Endothelial cell of umbilical vein (primary cell): ENCODE data around the gene CLCA4. TPM values are rescaled to one million over a fixed set of nuclear protein-coding genes. Genes with fewer than 3 reads are reported as not detected.

Experiments used
- BruUV-seq: library from RNA; stranded (reverse); fragments of 400-500 nt; replicated peaks from 2 replicates; lab custom pipeline; 2021; lab: Mats Ljungman, UMichigan
- CTCF ChIA-PET: fragments of 300-600, 350-600 bp; sonication (Branson Sonifier 250); formaldehyde crosslinking; loops from one replicate; lab custom pipeline; 2021; ENCODE audit warnings: antibody characterized with exemption, inconsistent platforms; lab: Charles Lee
- POLR2A ChIA-PET: fragments of 300-600, 350-600 bp; sonication (Branson Sonifier 250); formaldehyde crosslinking; loops from one replicate; lab custom pipeline; 2021; ENCODE audit warnings: antibody characterized with exemption, inconsistent platforms; lab: Charles Lee
- DNase-seq: peaks from one replicate; pipeline ENCODE4 v3.0.0-alpha.2; 2011; ENCODE audit warnings: low read depth, low spot score
- FAIRE-seq: peaks from 2 replicates; lab custom pipeline; 2011; peaks lifted over from hg19 to GRCh38; lab: Jason Lieb, UNC
- H2AFZ ChIP-seq: 2 replicates; pipeline ENCODE4 v1.6.0; 2012; ENCODE audit warnings: low read depth, low read length, control low read depth, inconsistent platforms
- H3K27ac ChIP-seq: 2 replicates; pipeline ENCODE4 v1.5.1; 2011; ENCODE audit warnings: low read depth, mild to moderate bottlenecking, control low read depth, low read length, moderate library complexity; ENCODE audit not compliant: insufficient read depth
- H3K27me3 ChIP-seq, 2 experiments: 2 replicates each; pipeline versions ENCODE4 v1.6.0 to v1.6.1; 2011; ENCODE audit warnings: low read length in 2 of 2, mixed read lengths in 1 of 2; ENCODE audit not compliant: control insufficient read depth in 2 of 2, insufficient read depth in 2 of 2
- H3K36me3 ChIP-seq, 2 experiments: 2 replicates in 1 of 2; 3 replicates in 1 of 2; pipeline ENCODE4 v1.5.1; 2011; ENCODE audit warnings: low read length in 2 of 2, mild to moderate bottlenecking in 1 of 2, moderate library complexity in 1 of 2; ENCODE audit not compliant: control insufficient read depth in 2 of 2, insufficient read depth in 2 of 2; ENCODE audit errors: extremely low read depth in 1 of 2
- H3K4me1 ChIP-seq: 3 replicates; pipeline ENCODE4 v1.5.1; 2011; ENCODE audit warnings: mild to moderate bottlenecking, low read length; ENCODE audit not compliant: control insufficient read depth, insufficient read depth; ENCODE audit errors: extremely low read depth
- H3K4me2 ChIP-seq: 2 replicates; pipeline ENCODE4 v1.6.1; 2011; ENCODE audit warnings: low read length, control low read depth, mixed read lengths; ENCODE audit not compliant: insufficient read depth
- H3K4me3 ChIP-seq, 3 experiments: fragments of 200-600 bp in 1 of 3; sonication (generic), shearing (Covaris generic) in 1 of 3; replicated peaks in 1 of 3; 2 replicates each; pipeline ENCODE4 v1.5.1; 2011 to 2016; ENCODE audit warnings: control low read depth in 3 of 3, low read length in 3 of 3, mild to moderate bottlenecking in 2 of 3, inconsistent platforms in 1 of 3, low read depth in 1 of 3, moderate library complexity in 1 of 3; ENCODE audit not compliant: insufficient read depth in 1 of 3
- H3K79me2 ChIP-seq: 2 replicates; pipeline ENCODE4 v1.6.0; 2012; ENCODE audit warnings: low read length, inconsistent platforms; ENCODE audit not compliant: control insufficient read depth, insufficient read depth
- H3K9ac ChIP-seq: replicated peaks from 2 replicates; pipeline ENCODE3; 2011; ENCODE audit warnings: low read length, control low read depth; ENCODE audit not compliant: insufficient read depth; ENCODE audit errors: extremely low read depth
- H3K9me1 ChIP-seq: replicated peaks from 3 replicates; pipeline ENCODE4 v1.6.0; 2011; ENCODE audit warnings: mild to moderate bottlenecking, low read length; ENCODE audit not compliant: control insufficient read depth, insufficient read depth; ENCODE audit errors: extremely low read depth
- H3K9me3 ChIP-seq: replicated peaks from 2 replicates; pipeline ENCODE4 v1.5.1; 2012; ENCODE audit warnings: low read length, inconsistent platforms; ENCODE audit not compliant: control insufficient read depth, insufficient read depth
- H4K20me1 ChIP-seq: replicated peaks from 2 replicates; pipeline ENCODE3; 2011; ENCODE audit warnings: mild to moderate bottlenecking, low read length; ENCODE audit not compliant: control insufficient read depth, insufficient read depth; ENCODE audit errors: extremely low read depth
- CTCF ChIP-seq, 2 donors: IDR thresholded peaks; 1 replicate in 1 of 2; 2 replicates in 1 of 2; pipeline ENCODE4 v1.5.1; 2011; ENCODE audit warnings: low read length in 2 of 2, mild to moderate bottlenecking in 2 of 2, moderate library complexity in 2 of 2, control low read depth in 1 of 2, inconsistent platforms in 1 of 2, low read depth in 1 of 2; ENCODE audit not compliant: insufficient read depth in 1 of 2; ENCODE audit errors: extremely low read depth in 1 of 2
- EZH2 ChIP-seq: IDR thresholded peaks from 2 replicates; pipeline ENCODE4 v1.6.1; 2012; ENCODE audit warnings: borderline replicate concordance, low read depth, mild to moderate bottlenecking, moderate library complexity, low read length, inconsistent platforms; ENCODE audit not compliant: severe bottlenecking
- FOS ChIP-seq: IDR thresholded peaks from 2 replicates; pipeline ENCODE4 v1.6.1; 2011; ENCODE audit warnings: mild to moderate bottlenecking, low read length, moderate library complexity, borderline replicate concordance; ENCODE audit not compliant: insufficient read depth
- GATA2 ChIP-seq: IDR thresholded peaks from 2 replicates; pipeline ENCODE4 v1.7.0; 2011; ENCODE audit warnings: low read depth, mild to moderate bottlenecking, moderate library complexity, mixed read lengths, low read length; ENCODE audit not compliant: insufficient read length, insufficient read depth
- MYC ChIP-seq: IDR thresholded peaks from one replicate; pipeline ENCODE4 v1.6.1; 2011; ENCODE audit warnings: mild to moderate bottlenecking, low read depth, low read length
- POLR2A ChIP-seq: IDR thresholded peaks from 2 replicates; pipeline ENCODE4 v1.6.1; 2012; ENCODE audit warnings: low read depth, mild to moderate bottlenecking, control low read depth, low read length
- POLR2AphosphoS5 ChIP-seq: IDR thresholded peaks from 2 replicates; pipeline ENCODE4 v1.6.1; 2012; ENCODE audit warnings: low read depth, mild to moderate bottlenecking, control low read depth, low read length, moderate library complexity; ENCODE audit not compliant: insufficient read depth
- dilution Hi-C: fragments of 300-500 bp; cut with MboI; formaldehyde crosslinking; loops from one replicate; pipeline ENCODE4 v1.15.0; 2019; ENCODE audit warnings: low sequenced_read_pairs; ENCODE audit not compliant: extremely low pct_ligation_motif_present
- intact Hi-C: fragments of 100-400 bp; cut with micrococcal nuclease; formaldehyde crosslinking; loops from one replicate; pipeline ENCODE4 v1.10.0; 2022
- polyA plus RNA-seq, 4 experiments: library from polyadenylated mRNA; depleted of rRNA in 3 of 4; stranded (reverse) in 3 of 4; unstranded in 1 of 4; fragments of >200 nt; gene quantifications; 2 replicates each; pipeline versions ENCODE4 v1.2.1 to v1.2.3, GENCODE V29; 2011 to 2012; ENCODE audit warnings: missing spikeins in 1 of 4
- total RNA-seq: library from RNA; stranded (reverse); gene quantifications from 2 replicates; pipeline ENCODE4 v1.2.3, GENCODE V29; 2021
- TF ChIP-seq, protein P1 (sequence below): IDR thresholded peaks from 2 replicates; pipeline ENCODE4 v1.6.1; 2011; ENCODE audit not compliant: insufficient read depth, insufficient read length

Gene CLCA4
- total and polyA plus RNA-seq, 2 donors (not counting 3 experiments of a cell fraction or from before 2014, with no cell fraction given): not detected

- FAIRE-seq: no peak
- POLR2A ChIA-PET: no interaction called here
- Histone ChIP-seq H2AFZ (no peak overlapping the region), H3K9me3 (no peaks in the 10 kb centered on the region), H3K9me1 (no peaks in the 10 kb centered on the region), H3K4me1 (no peaks in the 10 kb centered on the region), H3K27me3 (peaks cover 3 to 14% of the 10 kb centered on the region in 2 experiments), H3K36me3 (no peaks in the 10 kb centered on the region), H3K4me3 (no peak overlapping the region), H3K9ac (no peak overlapping the region), H3K4me2 (no peak overlapping the region), H3K79me2 (no peaks in the 10 kb centered on the region), H3K27ac (no peak overlapping the region), H4K20me1 (no peaks in the 10 kb centered on the region)
- DNase-seq: no peak
- no TSS peak for BruUV-seq
- TF ChIP-seq POLR2AphosphoS5 (no peak), EZH2 (no peak), CTCF (IDR thresholded peaks at IDR 0.05; ENCODE audit: extremely low read depth in 1 of 2, insufficient read depth in 1 of 2, low read depth in 1 of 2, low read length in 2 of 2) (no peak), GATA2 (no peak), MYC (no peak)
- CTCF ChIA-PET: no interaction called here
- intact Hi-C loops: no loop called here
- dilution Hi-C loops: no loop called here
Measured at GRCh38 chr1:86618358-86618757, 71.5 kb downstream of the CLCA4 start.

DNA sequence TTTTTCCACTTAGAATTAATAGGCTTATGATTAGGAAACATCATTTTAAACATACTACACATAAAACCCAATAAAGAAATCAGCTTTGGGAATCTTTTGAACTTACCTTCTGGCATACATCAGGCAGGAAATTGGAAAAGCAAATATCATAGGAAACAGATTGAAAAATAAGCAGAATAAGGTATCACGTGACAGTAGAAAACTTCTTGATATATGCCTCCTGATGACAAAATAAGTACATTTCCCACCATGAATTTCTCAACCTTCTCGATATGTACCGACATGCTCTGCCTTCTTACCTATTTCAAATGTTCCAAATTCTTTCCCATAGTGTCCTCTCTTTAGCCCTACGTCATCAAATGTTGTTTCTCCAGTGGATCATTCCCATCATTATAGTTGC, 72.4 kb downstream of the CLCA4 start:
- DNase-seq: no peak
- Histone ChIP-seq H3K27ac (no peak overlapping the region), H3K79me2 (no peaks in the 10 kb centered on the region), H3K27me3 (peaks cover 3 to 14% of the 10 kb centered on the region in 2 experiments), H3K4me3 (no peak overlapping the region), H4K20me1 (no peaks in the 10 kb centered on the region), H2AFZ (no peak overlapping the region), H3K9me3 (no peaks in the 10 kb centered on the region), H3K9me1 (no peaks in the 10 kb centered on the region), H3K4me2 (no peak overlapping the region), H3K36me3 (no peaks in the 10 kb centered on the region), H3K9ac (no peak overlapping the region), H3K4me1 (no peaks in the 10 kb centered on the region)
- FAIRE-seq: no peak
- CTCF ChIA-PET: interaction anchor here (1.7 kb wide), 1 partner anchor 41 kb away, joined by 3 read pairs; no protein-coding TSS in a partner anchor
- TF ChIP-seq, protein P1, sequence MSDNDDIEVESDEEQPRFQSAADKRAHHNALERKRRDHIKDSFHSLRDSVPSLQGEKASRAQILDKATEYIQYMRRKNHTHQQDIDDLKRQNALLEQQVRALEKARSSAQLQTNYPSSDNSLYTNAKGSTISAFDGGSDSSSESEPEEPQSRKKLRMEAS: no peak
- TF ChIP-seq CTCF (IDR thresholded peaks at IDR 0.05; ENCODE audit: extremely low read depth in 1 of 2, insufficient read depth in 1 of 2, low read depth in 1 of 2, low read length in 2 of 2) (no peak), EZH2 (no peak), FOS (no peak), POLR2A (no peak)
- dilution Hi-C loops: no loop called here
- POLR2A ChIA-PET: no interaction called here
- intact Hi-C loops: no loop called here
- no TSS peak for BruUV-seq
